ENCODE measurements around the gene ITGB3.

Gene ITGB3

DNA sequence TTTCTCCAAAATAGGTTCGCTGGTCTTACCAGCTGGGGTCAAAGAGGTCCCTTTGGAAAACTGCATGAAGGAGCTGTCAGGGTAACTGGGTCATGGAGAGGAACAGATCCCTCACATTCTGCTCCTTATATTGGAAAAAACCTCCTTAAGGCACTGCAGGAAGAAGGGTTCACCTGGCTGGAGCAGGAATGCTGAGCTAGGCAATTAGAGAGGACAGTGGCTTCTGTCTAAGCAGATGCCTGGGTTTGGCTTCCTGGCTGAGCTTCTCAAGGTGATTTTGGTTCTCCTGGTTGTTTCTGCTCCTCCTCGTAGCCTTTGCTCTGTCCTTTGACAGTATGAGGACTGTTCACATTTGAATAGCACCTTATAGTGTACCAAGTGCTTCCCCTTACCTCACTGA is 19.6 kb downstream of the ITGB3 start:
- no peaks in the 10 kb centered on the region for H3K27me3 ChIP-seq (ENCODE audit: insufficient read depth, insufficient read length)
- TF ChIP-seq ZNF274 (IDR thresholded peaks at IDR 0.05; ENCODE audit: low read depth, low read length): no peak
- TF ChIP-seq SUZ12 (IDR thresholded peaks at IDR 0.05; ENCODE audit: extremely low read depth, insufficient read depth, insufficient read length): no peak
- TF ChIP-seq YY1 (IDR thresholded peaks at IDR 0.05; ENCODE audit: insufficient read depth, insufficient read length): no peak
- no peak overlapping the region for H3K9ac ChIP-seq (ENCODE audit: insufficient read length, low read depth)
- H3K9me3 ChIP-seq (ENCODE audit: insufficient read depth, low read length): peaks cover 18% of the 10 kb centered on the region; the same call in 1 of the 2 replicates
- H3K4me3 ChIP-seq (ENCODE audit: insufficient read length, low read depth): no peak overlapping the region
- DNase-seq (ENCODE audit: low read depth, low spot score): no peak
- H3K36me3 ChIP-seq (ENCODE audit: insufficient read depth, insufficient read length, low read length): no peaks in the 10 kb centered on the region
- peaks cover 14% of the 10 kb centered on the region for H3K4me1 ChIP-seq (ENCODE audit: insufficient read depth, insufficient read length)

DNA sequence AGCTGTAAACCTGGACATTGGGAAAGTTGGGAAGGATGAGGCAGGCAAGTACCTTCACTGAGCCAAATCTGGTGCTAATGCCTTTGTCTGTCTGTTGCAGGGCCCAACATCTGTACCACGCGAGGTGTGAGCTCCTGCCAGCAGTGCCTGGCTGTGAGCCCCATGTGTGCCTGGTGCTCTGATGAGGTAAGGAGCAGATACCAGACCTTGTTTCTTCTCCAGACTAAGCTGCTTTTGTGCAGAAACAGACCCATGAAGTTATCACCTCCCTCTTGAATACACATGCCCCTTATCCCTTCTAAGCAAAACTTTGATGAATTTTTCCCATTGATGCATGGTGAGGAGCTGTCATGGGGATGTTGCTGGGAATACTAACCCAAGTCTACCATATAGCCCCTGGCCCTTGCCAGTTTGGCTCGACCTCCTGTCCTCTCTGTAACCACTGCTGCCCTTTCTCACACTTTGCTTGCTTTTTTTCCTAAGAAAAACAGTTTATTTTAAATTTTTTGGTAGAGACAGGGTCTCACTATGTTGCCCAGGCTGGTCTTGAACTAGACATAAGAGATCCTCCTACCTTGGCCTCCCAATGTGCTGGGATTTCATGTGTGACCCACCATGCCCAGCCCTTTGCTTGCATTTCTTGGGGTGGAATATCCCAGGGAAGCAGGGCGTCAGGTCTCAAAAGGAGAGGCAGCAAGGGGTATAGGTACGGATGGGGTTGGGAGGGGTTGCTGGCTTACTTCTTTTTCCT is 20.9 kb downstream of the ITGB3 start:
- Histone ChIP-seq H3K9ac (ENCODE audit: insufficient read length, low read depth) (no peak overlapping the region), H3K27me3 (ENCODE audit: insufficient read depth, insufficient read length) (no peaks in the 10 kb centered on the region), H3K4me3 (ENCODE audit: insufficient read length, low read depth) (no peak overlapping the region), H3K36me3 (ENCODE audit: insufficient read depth, insufficient read length, low read length) (no peaks in the 10 kb centered on the region), H3K4me1 (ENCODE audit: insufficient read depth, insufficient read length) (peaks cover 14% of the 10 kb centered on the region), H3K9me3 (ENCODE audit: insufficient read depth, low read length) (0 out of 2 replicates have a peak, but pooled peaks cover 7% of the 10 kb centered on the region)
- DNase-seq (ENCODE audit: low read depth, low spot score): no peak
- TF ChIP-seq SUZ12 (IDR thresholded peaks at IDR 0.05; ENCODE audit: extremely low read depth, insufficient read depth, insufficient read length): no peak
- no peak for TF ChIP-seq YY1 (IDR thresholded peaks at IDR 0.05; ENCODE audit: insufficient read depth, insufficient read length)
- no peak for TF ChIP-seq ZNF274 (IDR thresholded peaks at IDR 0.05; ENCODE audit: low read depth, low read length)

DNA sequence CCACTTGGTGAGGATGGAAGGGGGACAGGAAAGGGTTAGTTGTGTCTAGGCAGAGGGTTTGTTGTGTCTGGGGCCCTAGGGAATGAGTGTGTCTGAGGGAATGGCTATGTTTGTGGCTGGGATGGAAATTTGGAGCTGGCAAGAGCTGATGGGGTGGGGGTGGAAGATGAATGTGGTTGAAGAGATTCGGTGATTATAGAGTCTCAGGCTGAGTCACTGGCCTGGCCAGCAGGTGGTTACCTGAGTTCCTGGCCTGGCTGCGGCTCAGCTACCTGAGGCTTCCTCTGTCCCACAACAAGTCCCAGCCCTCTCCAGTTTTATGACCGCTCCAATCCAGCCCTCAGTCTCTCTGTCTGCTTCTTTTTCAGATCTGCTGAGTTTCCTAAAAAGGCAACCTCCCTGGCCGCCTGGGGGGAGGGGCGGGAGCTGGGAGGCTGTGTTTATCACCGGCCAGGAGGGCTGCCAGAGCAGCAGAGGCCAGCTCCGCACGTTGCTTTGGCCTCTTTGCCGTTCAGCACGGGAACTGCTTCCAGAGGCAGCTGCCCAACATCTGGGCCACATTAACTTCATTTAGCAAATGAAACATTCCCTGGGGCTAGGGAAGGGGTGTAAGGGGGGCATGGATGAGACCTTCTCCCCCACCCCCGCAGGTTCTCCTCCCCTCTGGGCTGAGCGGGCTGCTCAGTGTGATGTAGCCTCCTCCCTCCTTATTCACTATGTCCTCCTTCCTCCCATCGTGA is 21.8 kb downstream of the ITGB3 start:
- H3K9ac ChIP-seq (ENCODE audit: insufficient read length, low read depth): peak overlapping the region; percentile 63
- H3K4me1 ChIP-seq (ENCODE audit: insufficient read depth, insufficient read length): peaks cover 14% of the 10 kb centered on the region
- no peaks in the 10 kb centered on the region for H3K27me3 ChIP-seq (ENCODE audit: insufficient read depth, insufficient read length)
- no peak overlapping the region for H3K4me3 ChIP-seq (ENCODE audit: insufficient read length, low read depth)
- no peak for DNase-seq (ENCODE audit: low read depth, low spot score)
- no peaks in the 10 kb centered on the region for H3K9me3 ChIP-seq (ENCODE audit: insufficient read depth, low read length)
- no peak for TF ChIP-seq ZNF274 (IDR thresholded peaks at IDR 0.05; ENCODE audit: low read depth, low read length)
- no peak for TF ChIP-seq YY1 (IDR thresholded peaks at IDR 0.05; ENCODE audit: insufficient read depth, insufficient read length)
- no peak for TF ChIP-seq SUZ12 (IDR thresholded peaks at IDR 0.05; ENCODE audit: extremely low read depth, insufficient read depth, insufficient read length)
- no peaks in the 10 kb centered on the region for H3K36me3 ChIP-seq (ENCODE audit: insufficient read depth, insufficient read length, low read length)

DNA sequence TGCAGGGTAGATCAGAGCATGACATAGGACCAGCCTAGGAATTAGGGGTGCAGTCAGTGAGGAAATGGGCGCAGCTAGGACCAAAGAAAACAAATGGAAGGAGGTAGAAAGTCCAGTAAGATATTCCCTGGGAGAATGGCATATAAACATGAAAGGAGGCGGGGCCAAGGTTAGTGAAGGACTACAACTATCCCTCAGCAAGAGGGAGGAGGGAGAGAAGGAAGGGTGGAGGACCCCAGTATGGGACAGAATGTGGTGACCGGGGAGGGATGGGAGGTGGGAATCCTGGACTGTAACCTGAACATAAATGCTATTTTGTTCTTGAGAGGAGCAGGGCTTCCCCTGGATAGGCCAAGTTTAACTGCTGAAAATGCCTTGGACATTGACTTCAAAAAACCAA is 22.8 kb downstream of the ITGB3 start:
- no peaks in the 10 kb centered on the region for H3K27me3 ChIP-seq (ENCODE audit: insufficient read depth, insufficient read length)
- no peaks in the 10 kb centered on the region for H3K36me3 ChIP-seq (ENCODE audit: insufficient read depth, insufficient read length, low read length)
- H3K4me3 ChIP-seq (ENCODE audit: insufficient read length, low read depth): no peak overlapping the region
- peaks cover 14% of the 10 kb centered on the region for H3K4me1 ChIP-seq (ENCODE audit: insufficient read depth, insufficient read length)
- H3K9ac ChIP-seq (ENCODE audit: insufficient read length, low read depth): no peak overlapping the region
- H3K9me3 ChIP-seq (ENCODE audit: insufficient read depth, low read length): no peaks in the 10 kb centered on the region
- TF ChIP-seq SUZ12 (IDR thresholded peaks at IDR 0.05; ENCODE audit: extremely low read depth, insufficient read depth, insufficient read length) (no peak), ZNF274 (IDR thresholded peaks at IDR 0.05; ENCODE audit: low read depth, low read length) (no peak), YY1 (IDR thresholded peaks at IDR 0.05; ENCODE audit: insufficient read depth, insufficient read length) (no peak)
- no peak for DNase-seq (ENCODE audit: low read depth, low spot score)

DNA sequence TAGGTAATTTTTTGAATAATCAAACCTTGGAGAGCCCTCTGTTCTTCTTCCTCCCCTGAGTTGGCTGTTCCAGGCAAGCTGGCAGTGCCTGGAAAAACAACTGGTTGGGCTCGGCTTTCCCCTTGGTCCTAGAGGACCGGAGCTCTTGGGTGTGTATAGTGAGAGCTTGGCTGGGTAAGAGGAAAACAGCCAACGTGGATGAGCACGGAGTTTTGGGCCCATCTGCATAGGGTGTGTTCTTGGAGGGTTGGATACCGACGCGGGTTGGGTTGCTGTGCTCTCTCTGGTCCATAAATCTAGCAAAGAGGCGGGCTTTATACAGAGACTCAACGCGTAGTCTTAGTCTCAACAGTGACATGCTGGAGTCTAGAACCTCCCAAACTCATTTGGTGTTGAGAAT is 23.2 kb downstream of the ITGB3 start:
- TF ChIP-seq SUZ12 (IDR thresholded peaks at IDR 0.05; ENCODE audit: extremely low read depth, insufficient read depth, insufficient read length): no peak
- no peak for TF ChIP-seq YY1 (IDR thresholded peaks at IDR 0.05; ENCODE audit: insufficient read depth, insufficient read length)
- no peak for TF ChIP-seq ZNF274 (IDR thresholded peaks at IDR 0.05; ENCODE audit: low read depth, low read length)
- Histone ChIP-seq H3K27me3 (ENCODE audit: insufficient read depth, insufficient read length) (no peaks in the 10 kb centered on the region), H3K4me1 (ENCODE audit: insufficient read depth, insufficient read length) (peaks cover 14% of the 10 kb centered on the region), H3K9ac (ENCODE audit: insufficient read length, low read depth) (no peak overlapping the region), H3K4me3 (ENCODE audit: insufficient read length, low read depth) (no peak overlapping the region), H3K9me3 (ENCODE audit: insufficient read depth, low read length) (no peaks in the 10 kb centered on the region), H3K36me3 (ENCODE audit: insufficient read depth, insufficient read length, low read length) (no peaks in the 10 kb centered on the region)
- no peak for DNase-seq (ENCODE audit: low read depth, low spot score)

DNA sequence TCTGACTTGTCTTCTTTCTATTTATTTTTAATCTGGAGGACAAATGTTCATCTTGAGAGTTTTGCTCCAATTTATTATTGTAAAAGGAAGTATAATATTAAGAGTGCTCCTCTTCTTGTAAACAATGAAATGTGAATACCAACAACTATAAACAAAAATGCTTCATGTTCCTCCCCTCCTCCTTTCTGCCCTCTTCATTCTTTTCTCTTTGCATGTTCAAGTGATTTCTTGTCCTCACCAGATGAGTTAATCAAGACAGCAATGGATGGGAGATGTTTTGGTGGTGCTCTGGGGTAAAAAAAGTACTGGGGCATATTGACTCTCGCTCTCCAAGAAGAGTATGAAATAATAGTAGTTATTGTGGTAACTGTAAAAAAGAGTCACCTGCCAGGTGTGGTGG is 24.3 kb downstream of the ITGB3 start:
- Histone ChIP-seq H3K4me3 (ENCODE audit: insufficient read length, low read depth) (no peak overlapping the region), H3K4me1 (ENCODE audit: insufficient read depth, insufficient read length) (peaks cover 14% of the 10 kb centered on the region), H3K9me3 (ENCODE audit: insufficient read depth, low read length) (no peaks in the 10 kb centered on the region), H3K36me3 (ENCODE audit: insufficient read depth, insufficient read length, low read length) (no peaks in the 10 kb centered on the region), H3K9ac (ENCODE audit: insufficient read length, low read depth) (no peak overlapping the region), H3K27me3 (ENCODE audit: insufficient read depth, insufficient read length) (no peaks in the 10 kb centered on the region)
- DNase-seq (ENCODE audit: low read depth, low spot score): no peak
- TF ChIP-seq YY1 (IDR thresholded peaks at IDR 0.05; ENCODE audit: insufficient read depth, insufficient read length) (no peak), SUZ12 (IDR thresholded peaks at IDR 0.05; ENCODE audit: extremely low read depth, insufficient read depth, insufficient read length) (no peak), ZNF274 (IDR thresholded peaks at IDR 0.05; ENCODE audit: low read depth, low read length) (no peak)

DNA sequence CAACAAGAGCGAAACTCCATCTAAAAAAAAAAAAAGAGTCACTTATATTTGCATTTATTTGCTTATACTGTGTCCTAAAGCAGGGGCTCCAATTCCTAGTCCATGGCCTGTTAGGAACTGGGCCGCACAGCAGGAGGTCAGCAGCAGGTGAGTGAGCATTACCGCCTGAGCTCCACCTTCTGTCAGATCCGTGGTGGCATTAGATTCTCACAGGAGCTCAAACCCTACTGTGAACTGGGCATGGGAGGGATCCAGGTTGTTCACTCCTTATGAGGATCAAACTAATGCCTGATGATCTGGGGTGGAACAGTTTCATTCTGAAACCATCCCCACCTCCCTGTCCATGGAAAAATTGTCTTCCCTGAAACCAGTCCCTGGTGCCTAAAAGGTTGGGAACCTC is 24.9 kb downstream of the ITGB3 start:
- Histone ChIP-seq H3K9ac (ENCODE audit: insufficient read length, low read depth) (no peak overlapping the region), H3K36me3 (ENCODE audit: insufficient read depth, insufficient read length, low read length) (no peaks in the 10 kb centered on the region), H3K4me3 (ENCODE audit: insufficient read length, low read depth) (no peak overlapping the region), H3K4me1 (ENCODE audit: insufficient read depth, insufficient read length) (peaks cover 14% of the 10 kb centered on the region), H3K27me3 (ENCODE audit: insufficient read depth, insufficient read length) (no peaks in the 10 kb centered on the region), H3K9me3 (ENCODE audit: insufficient read depth, low read length) (no peaks in the 10 kb centered on the region)
- DNase-seq (ENCODE audit: low read depth, low spot score): no peak
- no peak for TF ChIP-seq ZNF274 (IDR thresholded peaks at IDR 0.05; ENCODE audit: low read depth, low read length)
- TF ChIP-seq YY1 (IDR thresholded peaks at IDR 0.05; ENCODE audit: insufficient read depth, insufficient read length): no peak

All from NT2/D1 (cell line).